ENCODE data around the gene CSGALNACT2.
"Not testable (repeated sequence)": the region's sequence is repeated elsewhere in the genome, so short reads cannot be mapped to it uniquely, and the experiment has no call there.

Gene CSGALNACT2

GRCh38 chr10:43138021-43138756 is at the start of gene CSGALNACT2:
Gene CSGALNACT2, plus strand, starts transcription at chr10:43138445. Its CDS starts 16,705 bp downstream, at chr10:43155150.
- H3K36me3 ChIP-seq (ENCODE audit: control insufficient read depth in 2 of 2, insufficient read depth in 2 of 2, low read length in 2 of 2) = no peaks in the 10 kb centered on the region
- peak within 1 kb of the TSS; percentile 89 to 95 for H3K9ac ChIP-seq (ENCODE audit: low read length in 2 of 2)
- no peaks in the 10 kb centered on the region for H3K27me3 ChIP-seq (ENCODE audit: control insufficient read depth in 1 of 2, insufficient read depth in 2 of 2, low read length in 2 of 2)
- no peaks in the 10 kb centered on the region for H3K9me3 ChIP-seq (ENCODE audit: control insufficient read depth in 2 of 2, low read length in 2 of 2)
- H3K27ac ChIP-seq (ENCODE audit: low read length) = peak within 1 kb of the TSS; percentile 88
- peak within 1 kb of the TSS; percentile 86 to 95 for H3K4me3 ChIP-seq (ENCODE audit: low read length in 2 of 2)
- peaks cover 5% of the 10 kb centered on the region for H3K4me1 ChIP-seq (ENCODE audit: control insufficient read depth, insufficient read depth, low read length)

GRCh38 chr10:43089519-43089918 is 48.7 kb upstream of the CSGALNACT2 start:
- no peak overlapping the region for H3K9ac ChIP-seq (ENCODE audit: low read length in 2 of 2)
- no peaks in the 10 kb centered on the region for H3K36me3 ChIP-seq (ENCODE audit: control insufficient read depth in 2 of 2, insufficient read depth in 2 of 2, low read length in 2 of 2)
- no peaks in the 10 kb centered on the region for H3K4me1 ChIP-seq (ENCODE audit: control insufficient read depth, insufficient read depth, low read length)
- H3K27me3 ChIP-seq (ENCODE audit: control insufficient read depth in 1 of 2, insufficient read depth in 2 of 2, low read length in 2 of 2) = peaks cover 3 to 6% of the 10 kb centered on the region in 2 donors
- no peaks in the 10 kb centered on the region for H3K9me3 ChIP-seq (ENCODE audit: control insufficient read depth in 2 of 2, low read length in 2 of 2)
- H3K27ac ChIP-seq (ENCODE audit: low read length) = no peak overlapping the region
- H3K4me3 ChIP-seq (ENCODE audit: low read length in 2 of 2) = no peak overlapping the region

DNA sequence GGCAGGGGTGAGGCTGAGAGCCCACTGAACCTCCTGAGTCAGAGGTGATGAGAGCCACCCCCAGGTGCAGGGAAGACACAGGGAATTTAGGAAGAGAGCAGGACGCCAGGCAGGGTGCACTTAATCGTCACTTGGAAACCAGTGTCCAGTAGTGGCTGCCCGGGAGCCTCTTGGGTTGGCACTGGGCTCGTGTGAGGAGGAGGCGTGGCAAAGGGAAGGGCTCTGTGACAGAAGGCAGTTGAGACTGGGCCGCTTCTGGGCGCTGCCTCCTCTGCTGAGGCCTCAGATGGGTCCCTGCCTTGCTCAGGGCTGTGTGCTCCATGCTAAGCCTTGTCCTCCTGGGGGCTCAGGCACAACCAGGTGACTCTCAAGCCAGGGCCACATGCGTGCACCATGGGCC is 48.1 kb upstream of the CSGALNACT2 start:
- Histone ChIP-seq H3K4me1 (ENCODE audit: control insufficient read depth, insufficient read depth, low read length) (no peaks in the 10 kb centered on the region), H3K36me3 (ENCODE audit: control insufficient read depth in 2 of 2, insufficient read depth in 2 of 2, low read length in 2 of 2) (no peaks in the 10 kb centered on the region), H3K4me3 (ENCODE audit: low read length in 2 of 2) (no peak overlapping the region), H3K9ac (ENCODE audit: low read length in 2 of 2) (no peak overlapping the region), H3K27ac (ENCODE audit: low read length) (no peak overlapping the region), H3K27me3 (ENCODE audit: control insufficient read depth in 1 of 2, insufficient read depth in 2 of 2, low read length in 2 of 2) (peaks cover 3 to 6% of the 10 kb centered on the region in 2 donors), H3K9me3 (ENCODE audit: control insufficient read depth in 2 of 2, low read length in 2 of 2) (no peaks in the 10 kb centered on the region)

GRCh38 chr10:43090664-43091063 is 47.6 kb upstream of the CSGALNACT2 start:
- no peak overlapping the region for H3K4me3 ChIP-seq (ENCODE audit: low read length in 2 of 2)
- peaks cover 3 to 6% of the 10 kb centered on the region in 2 donors for H3K27me3 ChIP-seq (ENCODE audit: control insufficient read depth in 1 of 2, insufficient read depth in 2 of 2, low read length in 2 of 2)
- H3K4me1 ChIP-seq (ENCODE audit: control insufficient read depth, insufficient read depth, low read length) = no peaks in the 10 kb centered on the region
- no peaks in the 10 kb centered on the region for H3K9me3 ChIP-seq (ENCODE audit: control insufficient read depth in 2 of 2, low read length in 2 of 2)
- no peaks in the 10 kb centered on the region for H3K36me3 ChIP-seq (ENCODE audit: control insufficient read depth in 2 of 2, insufficient read depth in 2 of 2, low read length in 2 of 2)
- H3K27ac ChIP-seq (ENCODE audit: low read length) = no peak overlapping the region
- no peak overlapping the region for H3K9ac ChIP-seq (ENCODE audit: low read length in 2 of 2)

GRCh38 chr10:43091846-43092245 is 46.4 kb upstream of the CSGALNACT2 start:
- H3K4me1 ChIP-seq (ENCODE audit: control insufficient read depth, insufficient read depth, low read length) = no peaks in the 10 kb centered on the region
- H3K27me3 ChIP-seq (ENCODE audit: control insufficient read depth in 1 of 2, insufficient read depth in 2 of 2, low read length in 2 of 2) = peaks cover 3 to 6% of the 10 kb centered on the region in 2 donors
- no peak overlapping the region for H3K27ac ChIP-seq (ENCODE audit: low read length)

GRCh38 chr10:43093423-43094076 is 44.7 kb upstream of the CSGALNACT2 start:
- peaks cover 3 to 6% of the 10 kb centered on the region in 2 donors for H3K27me3 ChIP-seq (ENCODE audit: control insufficient read depth in 1 of 2, insufficient read depth in 2 of 2, low read length in 2 of 2)
- no peak overlapping the region for H3K4me3 ChIP-seq (ENCODE audit: low read length in 2 of 2)
- no peak overlapping the region for H3K9ac ChIP-seq (ENCODE audit: low read length in 2 of 2)
- H3K9me3 ChIP-seq (ENCODE audit: control insufficient read depth in 2 of 2, low read length in 2 of 2) = no peaks in the 10 kb centered on the region
- no peaks in the 10 kb centered on the region for H3K36me3 ChIP-seq (ENCODE audit: control insufficient read depth in 2 of 2, insufficient read depth in 2 of 2, low read length in 2 of 2)
- no peaks in the 10 kb centered on the region for H3K4me1 ChIP-seq (ENCODE audit: control insufficient read depth, insufficient read depth, low read length)
- H3K27ac ChIP-seq (ENCODE audit: low read length) = no peak overlapping the region

More at GRCh38 chr10:43091846-43092245, 46.4 kb upstream of the CSGALNACT2 start:
- no peaks in the 10 kb centered on the region for H3K36me3 ChIP-seq (ENCODE audit: control insufficient read depth in 2 of 2, insufficient read depth in 2 of 2, low read length in 2 of 2)
- no peak overlapping the region for H3K4me3 ChIP-seq (ENCODE audit: low read length in 2 of 2)
- H3K9ac ChIP-seq (ENCODE audit: low read length in 2 of 2) = no peak overlapping the region
- no peaks in the 10 kb centered on the region for H3K9me3 ChIP-seq (ENCODE audit: control insufficient read depth in 2 of 2, low read length in 2 of 2)

DNA sequence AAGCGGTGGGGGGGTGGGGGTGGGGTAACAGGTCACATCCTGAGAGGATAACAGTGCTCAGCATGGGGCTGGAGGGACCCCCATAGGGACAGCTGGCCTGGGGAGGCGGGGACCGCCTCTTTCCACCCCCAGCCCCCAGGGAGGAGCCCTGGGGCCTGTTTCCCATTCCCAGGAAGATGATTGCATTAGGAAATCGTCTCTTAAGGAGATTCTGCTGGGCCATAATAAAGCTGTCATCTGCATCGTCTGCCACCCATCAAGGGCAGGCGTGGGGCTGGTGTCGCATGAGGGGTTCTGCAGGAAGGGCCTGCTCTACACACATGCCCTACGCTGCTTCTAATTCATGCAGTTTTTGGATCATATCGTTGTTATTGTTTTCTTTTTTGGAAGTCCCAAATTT is 44.2 kb upstream of the CSGALNACT2 start:
- H3K27ac ChIP-seq (ENCODE audit: low read length) = no peak overlapping the region
- no peak overlapping the region for H3K9ac ChIP-seq (ENCODE audit: low read length in 2 of 2)
- H3K4me3 ChIP-seq (ENCODE audit: low read length in 2 of 2) = no peak overlapping the region
- no peaks in the 10 kb centered on the region for H3K4me1 ChIP-seq (ENCODE audit: control insufficient read depth, insufficient read depth, low read length)
- no peaks in the 10 kb centered on the region for H3K36me3 ChIP-seq (ENCODE audit: control insufficient read depth in 2 of 2, insufficient read depth in 2 of 2, low read length in 2 of 2)
- no peaks in the 10 kb centered on the region for H3K9me3 ChIP-seq (ENCODE audit: control insufficient read depth in 2 of 2, low read length in 2 of 2)
- peaks cover 3 to 4% of the 10 kb centered on the region in 2 donors for H3K27me3 ChIP-seq (ENCODE audit: control insufficient read depth in 1 of 2, insufficient read depth in 2 of 2, low read length in 2 of 2)

DNA sequence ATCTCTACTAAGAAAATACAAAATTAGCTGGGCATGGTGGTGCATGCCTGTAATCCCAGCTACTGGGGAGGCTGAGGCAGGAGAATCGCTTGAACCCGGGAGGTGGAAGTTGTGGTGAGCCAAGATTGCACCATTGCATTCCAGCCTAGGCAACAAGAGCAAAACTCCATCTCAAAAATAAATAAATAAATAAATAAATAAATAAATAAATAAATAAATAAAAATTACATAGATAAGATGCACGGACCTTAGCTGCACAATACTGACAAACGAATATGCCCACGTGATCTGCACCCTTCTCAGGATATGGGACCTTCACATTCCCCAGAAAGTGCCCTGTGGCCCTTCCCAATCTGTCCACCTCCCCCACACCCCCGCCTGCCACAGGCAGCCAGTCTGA is 38.9 kb upstream of the CSGALNACT2 start:
- not testable (repeated sequence) for H3K36me3 ChIP-seq (ENCODE audit: control insufficient read depth in 2 of 2, insufficient read depth in 2 of 2, low read length in 2 of 2); H3K9me3 ChIP-seq (ENCODE audit: control insufficient read depth in 2 of 2, low read length in 2 of 2); H3K4me1 ChIP-seq (ENCODE audit: control insufficient read depth, insufficient read depth, low read length); H3K9ac ChIP-seq (ENCODE audit: low read length in 2 of 2); H3K27ac ChIP-seq (ENCODE audit: low read length); H3K4me3 ChIP-seq (ENCODE audit: low read length in 2 of 2)
- H3K27me3 ChIP-seq (ENCODE audit: control insufficient read depth in 1 of 2, insufficient read depth in 2 of 2, low read length in 2 of 2) = peaks cover 11 to 13% of the 10 kb centered on the region in 2 donors

GRCh38 chr10:43099928-43100327 is 38.3 kb upstream of the CSGALNACT2 start:
- H3K36me3 ChIP-seq (ENCODE audit: control insufficient read depth in 2 of 2, insufficient read depth in 2 of 2, low read length in 2 of 2) = no peaks in the 10 kb centered on the region
- H3K4me1 ChIP-seq (ENCODE audit: control insufficient read depth, insufficient read depth, low read length) = peaks cover 8% of the 10 kb centered on the region
- peaks cover 16 to 17% of the 10 kb centered on the region in 2 donors for H3K27me3 ChIP-seq (ENCODE audit: control insufficient read depth in 1 of 2, insufficient read depth in 2 of 2, low read length in 2 of 2)
- no peaks in the 10 kb centered on the region for H3K9me3 ChIP-seq (ENCODE audit: control insufficient read depth in 2 of 2, low read length in 2 of 2)
- no peak overlapping the region for H3K27ac ChIP-seq (ENCODE audit: low read length)
- H3K4me3 ChIP-seq (ENCODE audit: low read length in 2 of 2) = no peak overlapping the region
- H3K9ac ChIP-seq (ENCODE audit: low read length in 2 of 2) = no peak overlapping the region

GRCh38 chr10:43100366-43100765 is 37.9 kb upstream of the CSGALNACT2 start:
- no peaks in the 10 kb centered on the region for H3K9me3 ChIP-seq (ENCODE audit: control insufficient read depth in 2 of 2, low read length in 2 of 2)
- peaks cover 16 to 17% of the 10 kb centered on the region in 2 donors for H3K27me3 ChIP-seq (ENCODE audit: control insufficient read depth in 1 of 2, insufficient read depth in 2 of 2, low read length in 2 of 2)
- no peak overlapping the region for H3K9ac ChIP-seq (ENCODE audit: low read length in 2 of 2)
- no peak overlapping the region for H3K27ac ChIP-seq (ENCODE audit: low read length)
- H3K36me3 ChIP-seq (ENCODE audit: control insufficient read depth in 2 of 2, insufficient read depth in 2 of 2, low read length in 2 of 2) = no peaks in the 10 kb centered on the region
- H3K4me1 ChIP-seq (ENCODE audit: control insufficient read depth, insufficient read depth, low read length) = peaks cover 12% of the 10 kb centered on the region
- H3K4me3 ChIP-seq (ENCODE audit: low read length in 2 of 2) = no peak overlapping the region
